ENCODE measurements around the gene NPAS2.
A peak's percentile ranks its signal among the peaks of the same experiment; 100 is the strongest.

The NPAS2 gene

GRCh38 chr2:101027852-101028251 lies 207.9 kb downstream of the NPAS2 start:
- no peak for TF ChIP-seq FOXA1 (IDR thresholded peaks at IDR 0.05)
- no peak for TF ChIP-seq CTBP1 (IDR thresholded peaks at IDR 0.05; ENCODE audit: borderline replicate concordance)
- no peak for TF ChIP-seq ELF4 (IDR thresholded peaks at IDR 0.05)
- TF ChIP-seq ZNF384 (IDR thresholded peaks at IDR 0.05) = no peak
- POLR2A ChIA-PET = interaction anchor here (1.5 to 1.7 kb wide), 2 partner anchors 25 to 122 kb away, joined by 3 to 5 read pairs; no protein-coding TSS in a partner anchor
- no peak for DNase-seq (ENCODE audit: extremely low spot score)
- CTCF ChIA-PET = no interaction called here

GRCh38 chr2:101030866-101031554 lies 211.1 kb downstream of the NPAS2 start:
- CTCF ChIA-PET = interaction anchor here (0.8 to 2.2 kb wide), 2 partner anchors 18 to 210 kb away, joined by 5 to 11 read pairs; no protein-coding TSS in a partner anchor
- POLR2A ChIA-PET = interaction anchor here (1.4 kb wide), 1 partner anchor 221 kb away, joined by 3 read pairs; no protein-coding TSS in a partner anchor
- TF ChIP-seq BHLHE40 (IDR thresholded peaks at IDR 0.05; ENCODE audit: borderline replicate concordance) (no peak), SUZ12 (IDR thresholded peaks at IDR 0.05) (no peak), CTBP1 (IDR thresholded peaks at IDR 0.05; ENCODE audit: borderline replicate concordance) (no peak), L3MBTL2 (conservative IDR thresholded peaks at IDR 0.05) (no peak), PKNOX1 (IDR thresholded peaks at IDR 0.05) (no peak), HDGF (IDR thresholded peaks at IDR 0.05; ENCODE audit: borderline replicate concordance) (no peak), FOXA1 (IDR thresholded peaks at IDR 0.05) (no peak), NFRKB (IDR thresholded peaks at IDR 0.05) (no peak), ZNF384 (IDR thresholded peaks at IDR 0.05) (no peak), ELF4 (IDR thresholded peaks at IDR 0.05) (no peak), ARNT (IDR thresholded peaks at IDR 0.05) (no peak), FOXM1 (IDR thresholded peaks at IDR 0.05; ENCODE audit: borderline replicate concordance) (no peak), LEF1 (IDR thresholded peaks at IDR 0.05; ENCODE audit: borderline replicate concordance) (no peak), TARDBP (IDR thresholded peaks at IDR 0.05) (no peak), FOXK2 (IDR thresholded peaks at IDR 0.05) (no peak), SP1 (IDR thresholded peaks at IDR 0.05) (no peak)
- no peak for DNase-seq (ENCODE audit: extremely low spot score)

- TF ChIP-seq SUZ12 (IDR thresholded peaks at IDR 0.05) (no peak), SP1 (IDR thresholded peaks at IDR 0.05) (no peak), L3MBTL2 (conservative IDR thresholded peaks at IDR 0.05) (no peak)
- CTCF ChIA-PET = interaction anchor here (0.6 to 2.2 kb wide), 2 partner anchors 19 to 209 kb away, joined by 9 to 11 read pairs; no protein-coding TSS in a partner anchor
- POLR2A ChIA-PET = no interaction called here
- DNase-seq (ENCODE audit: extremely low spot score) = no peak
Measured at GRCh38 chr2:101032084-101032776, 212.3 kb downstream of the NPAS2 start.

- POLR2A ChIA-PET = interaction anchor here (1.1 to 1.3 kb wide), 2 partner anchors 10 to 32 kb away, joined by 3 to 4 read pairs; no protein-coding TSS in a partner anchor
- CTCF ChIA-PET = interaction anchor here (0.6 to 3.6 kb wide), 10 partner anchors 10 to 539 kb away, joined by 3 to 21 read pairs (median 4); partner anchors contain the start of gene TBC1D8
- DNase-seq (ENCODE audit: extremely low spot score) = no peak
- no peak for TF ChIP-seq PKNOX1 (IDR thresholded peaks at IDR 0.05)
- TF ChIP-seq TARDBP (IDR thresholded peaks at IDR 0.05) = no peak
- TF ChIP-seq ZNF384 (IDR thresholded peaks at IDR 0.05) = no peak
- TF ChIP-seq ELF4 (IDR thresholded peaks at IDR 0.05) = no peak
- no peak for TF ChIP-seq FOXA1 (IDR thresholded peaks at IDR 0.05)
- no peak for TF ChIP-seq SP1 (IDR thresholded peaks at IDR 0.05)
Measured at GRCh38 chr2:101036562-101036961, 216.6 kb downstream of the NPAS2 start.

- DNase-seq (ENCODE audit: extremely low spot score) = no peak
- TF ChIP-seq LEF1 (IDR thresholded peaks at IDR 0.05; ENCODE audit: borderline replicate concordance) = no peak
- no peak for TF ChIP-seq BHLHE40 (IDR thresholded peaks at IDR 0.05; ENCODE audit: borderline replicate concordance)
- TF ChIP-seq CTBP1 (IDR thresholded peaks at IDR 0.05; ENCODE audit: borderline replicate concordance) = no peak
- no peak for TF ChIP-seq FOXA1 (IDR thresholded peaks at IDR 0.05)
- no peak for TF ChIP-seq ZNF384 (IDR thresholded peaks at IDR 0.05)
- TF ChIP-seq SUZ12 (IDR thresholded peaks at IDR 0.05) = no peak
- TF ChIP-seq FOXK2 (IDR thresholded peaks at IDR 0.05) = no peak
- no peak for TF ChIP-seq ARNT (IDR thresholded peaks at IDR 0.05)
- CTCF ChIA-PET = interaction anchor here (0.6 to 3.6 kb wide), 11 partner anchors 9 to 540 kb away, joined by 3 to 21 read pairs (median 4); partner anchors contain the start of gene TBC1D8
- POLR2A ChIA-PET = no interaction called here
Measured at GRCh38 chr2:101037161-101037755, 217.3 kb downstream of the NPAS2 start.

- POLR2A ChIA-PET = no interaction called here
- CTCF ChIA-PET = interaction anchor here (0.6 to 3.6 kb wide), 4 partner anchors 114 to 169 kb away, joined by 4 to 21 read pairs (median 11); no protein-coding TSS in a partner anchor
Measured at GRCh38 chr2:101038455-101039255, 218.7 kb downstream of the NPAS2 start.

More at GRCh38 chr2:101038455-101039255, 218.7 kb downstream of the NPAS2 start:
- TF ChIP-seq PKNOX1 (IDR thresholded peaks at IDR 0.05) (peak; percentile 57; the same call in 1 of the 2 replicates), TARDBP (IDR thresholded peaks at IDR 0.05) (no peak), FOXK2 (IDR thresholded peaks at IDR 0.05) (no peak), FOXA1 (IDR thresholded peaks at IDR 0.05) (no peak), ELF4 (IDR thresholded peaks at IDR 0.05) (no peak)
- peak; percentile 53 for DNase-seq (ENCODE audit: extremely low spot score)

Measured in HEK293T (cell line).